Measurements from ENCODE around the gene ADGRV1.
"Not testable (repeated sequence)": the region's sequence is repeated elsewhere in the genome, so short reads cannot be mapped to it uniquely, and the experiment has no call there.

The ADGRV1 gene

GRCh38 chr5:90601468-90601867 is 42.9 kb downstream of the ADGRV1 start:
- DNase-seq = no peak

DNA sequence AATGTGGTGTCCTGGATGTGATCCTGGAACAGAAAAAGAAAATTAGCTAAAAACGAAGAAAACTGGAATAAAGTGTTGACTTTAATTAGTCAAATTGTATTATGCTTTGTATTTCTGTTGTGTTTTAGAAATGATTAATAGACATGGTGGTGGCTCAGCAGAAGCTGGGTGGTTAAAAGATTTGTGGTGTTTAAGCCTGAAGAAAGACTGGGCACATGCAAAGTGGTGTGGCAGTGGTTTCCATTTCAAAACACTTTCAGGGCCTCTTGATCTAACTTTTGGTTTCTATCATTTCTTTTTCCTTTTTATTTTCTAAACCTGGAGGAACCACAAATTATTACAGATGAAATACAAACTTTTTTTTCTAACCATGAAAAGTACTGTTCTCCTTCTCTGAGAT is 44.1 kb downstream of the ADGRV1 start:
- DNase-seq = no peak

DNA sequence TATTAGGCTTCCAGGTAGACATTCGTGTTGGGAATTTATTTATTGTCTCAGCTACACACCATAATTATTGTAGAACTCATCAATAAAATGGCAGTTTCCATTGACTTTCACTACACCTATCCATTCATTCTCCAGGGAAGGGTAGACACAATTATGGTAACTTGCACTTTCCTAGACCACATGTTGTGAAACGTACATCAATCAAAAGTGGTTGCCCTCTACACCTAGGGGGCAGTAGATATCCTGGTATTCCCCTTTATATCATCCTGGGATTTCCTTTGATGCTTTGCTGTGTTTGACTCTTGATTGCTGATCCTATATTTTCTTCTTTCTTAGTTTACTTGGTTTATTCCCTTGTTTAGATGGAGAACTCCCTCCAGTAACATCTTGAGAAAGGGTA is 47.9 kb downstream of the ADGRV1 start:
- no peak for DNase-seq

DNA sequence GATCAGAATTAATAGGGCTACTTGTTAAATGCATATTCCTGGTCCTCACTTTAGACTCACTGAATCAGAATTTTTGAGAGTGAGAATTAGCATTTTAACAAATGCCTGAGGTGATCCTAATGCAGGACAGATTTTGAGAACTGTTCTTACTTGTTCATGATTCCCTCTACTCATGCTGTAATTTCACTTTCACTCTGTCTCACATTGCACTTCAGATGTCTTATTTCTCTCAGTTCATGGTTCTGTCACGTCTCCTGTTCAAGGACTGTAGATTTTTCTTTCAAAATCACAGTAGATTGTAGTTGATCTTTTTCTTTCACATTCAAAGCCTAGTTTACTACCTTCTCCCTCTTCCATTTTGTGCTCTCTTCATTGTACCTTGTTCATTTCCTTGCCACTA is 54.3 kb downstream of the ADGRV1 start:
- no peak for DNase-seq

DNA sequence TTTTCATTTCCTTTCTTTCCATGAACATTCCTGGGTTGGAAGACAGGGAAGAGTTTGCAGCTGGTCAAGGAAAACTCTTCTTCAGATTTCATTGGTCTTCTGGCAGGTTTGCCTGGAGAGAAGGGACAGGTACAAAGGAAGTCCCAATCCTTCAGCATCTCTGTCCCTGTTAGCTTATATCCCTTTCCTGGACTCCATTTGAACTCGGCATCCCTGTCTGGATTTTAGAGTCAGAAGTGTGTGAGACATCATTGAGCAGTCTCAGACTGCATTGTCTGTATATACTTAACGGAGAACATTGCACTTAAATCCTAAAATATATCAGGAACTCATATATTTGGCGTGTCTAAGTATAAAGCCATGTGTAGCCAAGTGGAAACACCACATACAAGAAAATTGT is 54.9 kb downstream of the ADGRV1 start:
- no peak for DNase-seq

GRCh38 chr5:90613918-90614504 is 55.4 kb downstream of the ADGRV1 start:
- peak; percentile 31 for DNase-seq

- no peak for DNase-seq
Observed at GRCh38 chr5:90615355-90615754, 56.8 kb downstream of the ADGRV1 start.

DNA sequence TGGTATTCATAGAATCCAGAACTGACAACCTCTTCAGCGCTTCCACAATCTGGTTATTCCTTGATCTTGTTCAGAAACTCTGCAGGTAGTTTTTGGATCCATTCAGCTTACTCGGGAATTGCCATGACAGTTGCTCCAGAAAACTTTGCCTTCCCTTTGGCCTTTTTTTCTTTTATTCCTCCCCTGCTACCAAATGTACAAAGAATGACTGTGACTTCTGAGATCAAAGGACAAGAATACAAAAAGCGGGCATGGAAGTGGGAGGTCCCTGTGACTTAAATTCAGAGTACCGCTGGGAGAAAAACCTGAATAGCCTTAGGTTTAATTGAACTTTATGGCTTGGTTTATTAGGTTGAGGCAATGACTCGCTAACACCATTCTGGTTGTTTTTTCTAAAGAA is 59.5 kb downstream of the ADGRV1 start:
- no peak for DNase-seq

DNA sequence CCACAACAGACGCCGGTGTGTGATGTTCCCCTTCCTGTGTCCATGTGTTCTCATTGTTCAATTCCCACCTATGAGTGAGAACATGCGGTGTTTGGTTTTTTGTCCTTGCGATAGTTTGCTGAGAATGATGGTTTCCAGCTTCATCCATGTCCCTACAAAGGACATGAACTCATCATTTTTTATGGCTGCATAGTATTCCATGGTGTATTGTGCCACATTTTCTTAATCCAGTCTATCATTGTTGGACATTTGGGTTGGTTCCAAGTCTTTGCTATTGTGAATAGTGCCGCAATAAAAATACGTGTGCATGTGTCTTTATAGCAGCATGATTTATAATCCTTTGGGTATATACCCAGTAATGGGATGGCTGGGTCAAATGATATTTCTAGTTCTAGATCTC is 61.2 kb downstream of the ADGRV1 start:
- not testable (repeated sequence) for DNase-seq

DNA sequence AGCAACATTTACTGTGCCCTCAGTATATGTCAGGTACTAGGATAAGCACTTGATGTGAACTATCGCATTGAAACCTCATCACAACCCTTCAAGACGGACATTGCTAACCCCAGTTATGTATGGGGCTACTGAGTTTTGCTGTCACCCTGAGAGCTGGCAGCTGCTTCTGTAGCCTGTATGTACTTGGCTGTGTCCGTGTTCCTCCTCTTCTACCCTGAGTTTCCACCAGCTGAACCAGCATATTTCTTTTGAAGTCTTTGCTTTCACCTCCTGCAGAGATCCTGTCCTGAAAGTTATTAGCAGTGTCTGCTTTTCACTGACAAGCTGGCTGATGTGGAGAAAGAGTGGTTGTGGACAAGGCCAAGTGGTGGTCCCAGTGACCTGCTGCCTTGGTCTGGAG is 63.3 kb downstream of the ADGRV1 start:
- DNase-seq = no peak

DNA sequence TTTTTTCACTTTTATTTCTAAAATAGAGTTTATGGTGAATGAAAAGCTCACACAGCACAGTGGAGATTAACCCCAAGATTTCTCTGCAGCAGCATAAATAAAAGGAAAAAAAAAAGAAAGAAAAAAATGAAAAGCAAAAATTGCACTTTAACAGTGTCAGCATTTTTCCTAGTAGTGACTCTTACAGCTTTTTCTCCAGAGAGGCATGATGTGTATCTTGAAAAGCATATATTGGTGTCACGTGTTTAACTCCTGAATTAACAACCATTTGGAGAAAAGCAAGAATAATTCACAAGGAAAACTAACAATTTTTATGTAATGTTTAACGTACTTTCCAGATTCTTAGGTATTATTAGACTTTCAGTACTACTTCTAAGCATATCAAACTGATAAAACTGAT is 67.9 kb downstream of the ADGRV1 start:
- DNase-seq = no peak

GRCh38 chr5:90628492-90628891 is 69.9 kb downstream of the ADGRV1 start:
- DNase-seq = no peak

GRCh38 chr5:90632791-90633190 is 74.2 kb downstream of the ADGRV1 start:
- DNase-seq = no peak

DNA sequence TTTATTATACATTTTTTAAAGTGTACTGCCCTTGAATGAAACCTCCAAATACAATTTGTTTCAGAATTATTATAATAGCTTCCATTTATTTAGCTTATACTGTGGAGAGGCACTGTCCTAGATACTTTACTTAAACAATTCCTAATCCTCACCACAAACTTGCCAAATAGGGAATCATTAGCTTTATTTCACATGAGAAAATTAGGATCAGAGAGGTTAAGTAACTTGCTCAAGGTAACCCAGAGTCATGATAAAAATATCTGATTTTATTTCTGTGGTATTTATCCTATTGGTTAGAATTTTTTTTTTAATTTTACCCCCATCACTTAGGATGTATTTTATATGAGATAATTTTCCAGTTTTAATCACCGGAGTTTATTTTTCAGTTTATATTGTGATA is 78.4 kb downstream of the ADGRV1 start:
- no peak for DNase-seq

DNA sequence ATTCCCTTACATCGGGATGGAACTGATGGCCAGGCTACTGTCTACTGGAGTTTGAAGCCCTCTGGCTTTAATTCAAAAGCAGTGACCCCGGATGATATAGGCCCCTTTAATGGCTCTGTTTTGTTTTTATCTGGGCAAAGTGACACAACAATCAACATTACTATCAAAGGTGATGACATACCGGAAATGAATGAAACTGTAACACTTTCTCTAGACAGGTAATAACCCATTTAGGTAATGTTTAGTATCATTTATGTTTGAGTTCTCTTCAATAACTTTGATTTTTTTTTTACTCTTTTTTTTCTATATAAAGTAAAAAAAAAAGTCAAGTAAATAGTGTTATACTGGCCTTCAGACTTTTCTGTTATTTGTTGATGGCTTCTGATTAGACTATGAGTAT is 79.1 kb downstream of the ADGRV1 start:
- no peak for DNase-seq

GRCh38 chr5:90638878-90639277 is 80.3 kb downstream of the ADGRV1 start:
- peak; percentile 27 for DNase-seq

GRCh38 chr5:90640484-90641059 is 82.0 kb downstream of the ADGRV1 start:
- peak; percentile 16 for DNase-seq

- no peak for DNase-seq
Observed at GRCh38 chr5:90641528-90641927, 82.9 kb downstream of the ADGRV1 start.

DNA sequence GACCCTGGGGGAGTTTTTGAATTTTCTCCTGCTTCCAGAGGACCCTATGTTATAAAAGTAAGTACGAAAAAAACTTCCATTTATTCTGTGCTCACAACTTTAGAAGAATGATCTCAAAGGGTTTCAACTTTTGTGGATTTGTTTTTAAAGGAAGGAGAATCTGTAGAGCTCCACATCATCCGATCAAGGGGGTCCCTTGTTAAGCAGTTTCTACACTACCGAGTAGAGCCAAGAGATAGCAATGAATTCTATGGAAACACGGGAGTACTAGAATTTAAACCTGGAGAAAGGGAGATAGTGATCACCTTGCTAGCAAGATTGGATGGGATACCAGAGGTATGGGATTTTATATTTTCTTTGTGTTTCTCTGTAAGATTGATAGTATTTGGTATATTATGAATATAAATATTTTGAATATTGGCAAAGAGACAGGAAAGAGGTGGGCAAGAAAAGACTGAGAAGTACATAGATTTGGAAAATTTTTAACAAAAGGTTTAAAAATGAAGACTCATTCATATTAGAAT is 84.2 kb downstream of the ADGRV1 start:
- DNase-seq = no peak

GRCh38 chr5:90644132-90644531 is 85.5 kb downstream of the ADGRV1 start:
- no peak for DNase-seq

DNA sequence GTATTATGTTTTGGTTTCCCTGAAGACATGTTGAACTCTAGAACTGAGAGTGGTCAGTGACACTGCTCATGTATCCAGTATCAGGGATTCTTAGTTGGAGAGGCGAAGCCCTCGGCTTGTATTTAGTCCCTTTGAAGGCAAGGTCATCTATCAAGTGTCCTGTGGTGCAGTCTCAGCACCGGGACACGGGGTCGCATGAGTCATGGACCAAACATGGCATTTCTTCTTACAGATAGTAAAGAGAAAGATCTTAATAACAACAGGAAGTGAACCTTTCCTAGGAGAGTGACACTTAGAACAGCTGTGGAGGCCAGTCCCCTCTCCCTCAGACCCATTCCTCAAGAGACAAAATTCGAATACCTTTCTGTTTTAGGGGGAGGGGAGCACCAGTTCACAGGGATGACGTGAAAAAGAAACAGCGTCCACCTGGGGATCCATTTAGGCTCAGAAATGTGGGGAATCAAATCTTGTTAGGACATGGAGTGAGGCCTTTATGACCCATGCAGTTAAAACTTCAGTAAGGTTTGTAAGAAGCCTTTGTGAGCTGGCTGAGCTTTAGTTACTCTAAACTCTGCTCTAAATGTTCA is 86.5 kb downstream of the ADGRV1 start:
- DNase-seq = peak; percentile 24

DNA sequence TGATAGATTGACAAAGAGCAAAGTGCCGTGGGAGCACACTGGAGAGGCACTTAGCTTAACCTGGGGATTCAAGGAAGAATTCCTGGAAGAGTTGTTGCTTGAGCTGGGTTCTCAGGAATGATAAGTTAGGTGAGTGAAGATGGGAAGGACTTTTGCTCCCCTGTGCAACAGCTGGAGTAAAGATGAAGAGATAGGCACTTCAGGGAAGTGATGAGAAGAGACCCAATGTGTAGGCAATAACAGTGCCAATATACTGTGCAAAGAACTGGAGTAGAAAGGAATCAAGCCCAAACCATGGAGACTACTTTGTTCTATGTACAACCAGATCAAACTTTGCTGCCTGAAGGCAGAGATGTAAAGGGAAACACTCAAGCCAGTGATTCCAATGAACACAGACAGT is 92.2 kb downstream of the ADGRV1 start:
- DNase-seq = no peak

GRCh38 chr5:90654215-90654614 is 95.6 kb downstream of the ADGRV1 start:
- DNase-seq = no peak

DNA sequence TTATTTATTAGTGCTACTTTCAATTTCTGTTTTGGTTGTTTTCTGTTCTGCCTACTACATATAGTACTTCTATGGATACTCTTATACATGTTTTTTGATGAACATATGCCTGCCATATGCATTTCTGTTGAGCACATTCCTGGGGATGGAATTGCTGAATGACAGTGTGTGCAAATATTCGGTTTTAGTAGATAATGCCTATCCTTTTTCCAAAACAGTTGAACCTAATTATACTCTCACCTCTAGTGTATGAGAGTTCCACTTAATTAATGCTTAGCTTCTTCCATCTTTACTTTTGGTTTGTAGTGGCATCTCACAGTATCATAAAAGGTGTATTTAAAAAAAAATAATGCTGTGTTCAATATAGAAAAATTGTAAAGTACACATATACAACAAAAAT is 96.8 kb downstream of the ADGRV1 start:
- no peak for DNase-seq
